ENCODE results near the gene RND2.

DNA sequence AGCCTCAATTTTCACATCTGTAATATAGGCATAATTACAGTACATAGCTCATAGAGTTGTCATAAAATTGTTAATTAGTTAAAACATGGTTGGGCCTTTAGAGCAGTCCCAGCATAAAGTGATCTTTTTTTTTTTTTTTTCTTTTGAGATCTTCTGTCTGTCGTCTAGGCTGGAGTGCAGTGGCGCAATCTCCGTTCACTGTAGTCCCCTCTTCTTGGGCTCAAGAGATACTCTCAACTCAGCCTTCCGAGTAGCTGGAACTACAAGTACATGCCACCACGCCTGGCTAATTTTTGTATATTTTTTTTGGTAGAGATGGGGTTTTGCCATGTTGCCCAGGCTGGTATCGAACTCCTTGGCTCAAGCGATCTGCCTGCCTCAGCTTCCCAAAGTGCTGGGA lies 31.0 kb downstream of the RND2 start:
- TF ChIP-seq, protein P1, sequence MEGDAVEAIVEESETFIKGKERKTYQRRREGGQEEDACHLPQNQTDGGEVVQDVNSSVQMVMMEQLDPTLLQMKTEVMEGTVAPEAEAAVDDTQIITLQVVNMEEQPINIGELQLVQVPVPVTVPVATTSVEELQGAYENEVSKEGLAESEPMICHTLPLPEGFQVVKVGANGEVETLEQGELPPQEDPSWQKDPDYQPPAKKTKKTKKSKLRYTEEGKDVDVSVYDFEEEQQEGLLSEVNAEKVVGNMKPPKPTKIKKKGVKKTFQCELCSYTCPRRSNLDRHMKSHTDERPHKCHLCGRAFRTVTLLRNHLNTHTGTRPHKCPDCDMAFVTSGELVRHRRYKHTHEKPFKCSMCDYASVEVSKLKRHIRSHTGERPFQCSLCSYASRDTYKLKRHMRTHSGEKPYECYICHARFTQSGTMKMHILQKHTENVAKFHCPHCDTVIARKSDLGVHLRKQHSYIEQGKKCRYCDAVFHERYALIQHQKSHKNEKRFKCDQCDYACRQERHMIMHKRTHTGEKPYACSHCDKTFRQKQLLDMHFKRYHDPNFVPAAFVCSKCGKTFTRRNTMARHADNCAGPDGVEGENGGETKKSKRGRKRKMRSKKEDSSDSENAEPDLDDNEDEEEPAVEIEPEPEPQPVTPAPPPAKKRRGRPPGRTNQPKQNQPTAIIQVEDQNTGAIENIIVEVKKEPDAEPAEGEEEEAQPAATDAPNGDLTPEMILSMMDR (conservative IDR thresholded peaks at IDR 0.05; ENCODE audit: low read depth, low read length) = no peak
- no peak for TF ChIP-seq EZH2 (IDR thresholded peaks at IDR 0.05; ENCODE audit: borderline replicate concordance, low read depth, low read length, poor library complexity, severe bottlenecking)
